Activated B cell treated with CpG ODN at 0.5 μM for 24 hours (primary cell): Measurements from ENCODE around the gene RNF175. TPM values are rescaled to one million over a fixed set of nuclear protein-coding genes. Genes with fewer than 3 reads are reported as not detected.

ENCODE experiments used
- ATAC-seq: fragments of 200-7000 bp; cut with Tn5 transposase; one replicate; pipeline ENCODE4 v1.10.0; 2021; ENCODE audit warnings: low read depth, mild to moderate bottlenecking, moderate library complexity
- CTCF ChIA-PET: fragments of 350-600 bp; sonication (Branson Sonifier 250); formaldehyde crosslinking; loops from one replicate; lab custom pipeline; 2021; ENCODE audit warnings: antibody characterized with exemption; lab: Charles Lee
- POLR2A ChIA-PET: fragments of 350-600 bp; sonication (Branson Sonifier 250); formaldehyde crosslinking; loops from one replicate; lab custom pipeline; 2021; ENCODE audit warnings: antibody characterized with exemption; lab: Charles Lee
- DNase-seq: peaks from one replicate; pipeline ENCODE4 v3.0.0; 2022
- H3K27ac Mint-ChIP-seq: one replicate; pipeline ENCODE4 v1.8.0; 2020; ENCODE audit warnings: mixed read lengths
- H3K27me3 Mint-ChIP-seq: one replicate; pipeline ENCODE4 v1.8.0; 2021; ENCODE audit warnings: mixed read lengths
- H3K36me3 Mint-ChIP-seq: one replicate; pipeline ENCODE4 v1.8.0; 2021; ENCODE audit warnings: low read depth, mixed read lengths
- H3K4me1 Mint-ChIP-seq: one replicate; pipeline ENCODE4 v1.8.0; 2021; ENCODE audit warnings: mixed read lengths
- H3K4me3 Mint-ChIP-seq: one replicate; pipeline ENCODE4 v1.8.0; 2020; ENCODE audit warnings: mild to moderate bottlenecking, mixed read lengths
- H3K9me3 Mint-ChIP-seq: one replicate; pipeline ENCODE4 v1.8.0; 2020; ENCODE audit warnings: mixed read lengths
- intact Hi-C: fragments of 100-400 bp; cut with micrococcal nuclease; formaldehyde crosslinking; loops from one replicate; pipeline ENCODE4 v1.15.1; 2024
- total RNA-seq: library from RNA; stranded (reverse); gene quantifications from 2 replicates; pipeline ENCODE4 v1.2.3, GENCODE V29; 2022
- TF ChIP-seq, protein P1 (sequence below): fragments of 200-600 bp; IDR thresholded peaks from one replicate; pipeline ENCODE4 v1.8.0; 2022; ENCODE audit warnings: antibody characterized with exemption, mild to moderate bottlenecking

RNF175 gene
- total RNA-seq, 1 donor from 2014 or later: not detected

DNA sequence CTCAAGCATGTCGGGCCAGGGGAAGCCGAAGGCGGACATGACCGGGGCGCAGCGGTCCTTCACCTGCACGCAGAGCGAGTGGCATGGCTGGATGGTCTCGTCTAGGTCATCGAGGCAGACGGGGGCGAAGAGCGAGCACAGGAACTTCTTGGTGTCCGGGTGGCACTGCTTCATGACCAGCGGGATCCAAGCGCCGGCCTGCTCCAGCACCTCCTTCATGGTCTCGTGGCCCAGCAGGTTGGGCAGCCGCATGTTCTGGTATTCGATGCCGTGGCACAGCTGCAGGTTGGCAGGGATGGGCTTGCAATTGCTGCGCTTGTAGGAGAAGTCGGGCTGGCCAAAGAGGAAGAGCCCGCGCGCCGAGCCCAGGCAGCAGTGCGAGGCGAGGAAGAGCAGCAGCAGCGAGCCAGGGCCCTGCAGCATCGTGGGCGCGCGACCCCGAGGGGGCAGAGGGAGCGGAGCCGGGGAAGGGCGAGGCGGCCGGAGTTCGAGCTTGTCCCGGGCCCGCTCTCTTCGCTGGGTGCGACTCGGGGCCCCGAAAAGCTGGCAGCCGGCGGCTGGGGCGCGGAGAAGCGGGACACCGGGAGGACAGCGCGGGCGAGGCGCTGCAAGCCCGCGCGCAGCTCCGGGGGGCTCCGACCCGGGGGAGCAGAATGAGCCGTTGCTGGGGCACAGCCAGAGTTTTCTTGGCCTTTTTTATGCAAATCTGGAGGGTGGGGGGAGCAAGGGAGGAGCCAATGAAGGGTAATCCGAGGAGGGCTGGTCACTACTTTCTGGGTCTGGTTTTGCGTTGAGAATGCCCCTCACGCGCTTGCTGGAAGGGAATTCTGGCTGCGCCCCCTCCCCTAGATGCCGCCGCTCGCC, 28.8 kb upstream of the RNF175 start, which contains the start of gene SFRP2:
SFRP2 (minus strand) TSS at position 671 of the 864 bp plus-strand sequence; CDS start at position 423, 248 bp downstream.
- ChIA-PET POLR2A (no interaction called here), CTCF (no interaction called here)
- TF ChIP-seq, protein P1, sequence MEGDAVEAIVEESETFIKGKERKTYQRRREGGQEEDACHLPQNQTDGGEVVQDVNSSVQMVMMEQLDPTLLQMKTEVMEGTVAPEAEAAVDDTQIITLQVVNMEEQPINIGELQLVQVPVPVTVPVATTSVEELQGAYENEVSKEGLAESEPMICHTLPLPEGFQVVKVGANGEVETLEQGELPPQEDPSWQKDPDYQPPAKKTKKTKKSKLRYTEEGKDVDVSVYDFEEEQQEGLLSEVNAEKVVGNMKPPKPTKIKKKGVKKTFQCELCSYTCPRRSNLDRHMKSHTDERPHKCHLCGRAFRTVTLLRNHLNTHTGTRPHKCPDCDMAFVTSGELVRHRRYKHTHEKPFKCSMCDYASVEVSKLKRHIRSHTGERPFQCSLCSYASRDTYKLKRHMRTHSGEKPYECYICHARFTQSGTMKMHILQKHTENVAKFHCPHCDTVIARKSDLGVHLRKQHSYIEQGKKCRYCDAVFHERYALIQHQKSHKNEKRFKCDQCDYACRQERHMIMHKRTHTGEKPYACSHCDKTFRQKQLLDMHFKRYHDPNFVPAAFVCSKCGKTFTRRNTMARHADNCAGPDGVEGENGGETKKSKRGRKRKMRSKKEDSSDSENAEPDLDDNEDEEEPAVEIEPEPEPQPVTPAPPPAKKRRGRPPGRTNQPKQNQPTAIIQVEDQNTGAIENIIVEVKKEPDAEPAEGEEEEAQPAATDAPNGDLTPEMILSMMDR: no peak
- peaks cover 48% of the 10 kb centered on the region for H3K4me1 Mint-ChIP-seq
- H3K27ac Mint-ChIP-seq: no peak within 1 kb of the TSS
- intact Hi-C loops: no loop called here
- no peaks in the 10 kb centered on the region for H3K9me3 Mint-ChIP-seq
- H3K4me3 Mint-ChIP-seq: peak within 1 kb of the TSS; percentile 66
- ATAC-seq: no peak
- no peaks in the 10 kb centered on the region for H3K36me3 Mint-ChIP-seq
- H3K27me3 Mint-ChIP-seq: peaks cover 75% of the 10 kb centered on the region
- no peak for DNase-seq

DNA sequence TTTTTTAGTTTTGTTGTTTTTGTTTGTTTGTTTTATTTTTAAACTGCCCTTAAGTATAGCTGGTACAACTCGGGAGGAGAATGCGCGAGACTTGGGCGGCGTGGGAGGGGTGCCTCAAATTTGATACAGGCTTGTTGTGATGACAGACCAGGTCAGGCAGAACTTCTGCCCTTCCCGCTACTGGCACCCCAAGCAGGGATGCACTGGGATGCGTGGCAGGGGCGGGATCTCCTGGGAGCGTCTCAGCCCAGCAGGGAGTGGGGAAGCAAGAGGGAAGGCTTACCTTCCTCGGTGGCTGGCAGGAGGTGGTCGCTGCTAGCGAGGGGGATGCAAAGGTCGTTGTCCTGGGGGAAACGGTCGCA, 28.2 kb upstream of the RNF175 start:
- H3K36me3 Mint-ChIP-seq: no peaks in the 10 kb centered on the region
- peaks cover 48% of the 10 kb centered on the region for H3K4me1 Mint-ChIP-seq
- no peaks in the 10 kb centered on the region for H3K9me3 Mint-ChIP-seq
- TF ChIP-seq, protein P1: no peak
- intact Hi-C loops: no loop called here
- H3K27ac Mint-ChIP-seq: no peak overlapping the region
- ChIA-PET CTCF (no interaction called here), POLR2A (no interaction called here)
- DNase-seq (no peak), ATAC-seq (no peak)
- H3K4me3 Mint-ChIP-seq: peak overlapping the region; percentile 66
- peaks cover 70% of the 10 kb centered on the region for H3K27me3 Mint-ChIP-seq

GRCh38 chr4:153787575-153787974, 27.8 kb upstream of the RNF175 start:
- Mint-ChIP-seq H3K4me1 (peaks cover 45% of the 10 kb centered on the region), H3K36me3 (no peaks in the 10 kb centered on the region), H3K9me3 (no peaks in the 10 kb centered on the region), H3K27ac (no peak overlapping the region), H3K27me3 (peaks cover 69% of the 10 kb centered on the region), H3K4me3 (no peak overlapping the region)
- ATAC-seq (no peak), DNase-seq (no peak)
- intact Hi-C loops: loop anchor here (2.0 kb wide), 1 partner anchor 717 kb away; no protein-coding TSS in a partner anchor
- TF ChIP-seq, protein P1: no peak
- CTCF ChIA-PET: interaction anchor here (1.5 kb wide), 1 partner anchor 9 kb away, joined by 3 read pairs; no protein-coding TSS in a partner anchor
- POLR2A ChIA-PET: no interaction called here

GRCh38 chr4:153787061-153787560, 27.3 kb upstream of the RNF175 start:
- ATAC-seq: no peak
- POLR2A ChIA-PET: no interaction called here
- no peaks in the 10 kb centered on the region for H3K9me3 Mint-ChIP-seq
- no peak overlapping the region for H3K27ac Mint-ChIP-seq
- no peak for DNase-seq
- intact Hi-C loops: loop anchor here (2.0 kb wide), 1 partner anchor 718 kb away; no protein-coding TSS in a partner anchor
- H3K4me3 Mint-ChIP-seq: no peak overlapping the region
- H3K4me1 Mint-ChIP-seq: peaks cover 41% of the 10 kb centered on the region
- H3K36me3 Mint-ChIP-seq: no peaks in the 10 kb centered on the region
- CTCF ChIA-PET: interaction anchor here (0.6 to 1.5 kb wide), 2 partner anchors 9 to 741 kb away, joined by 3 read pairs; no protein-coding TSS in a partner anchor
- peaks cover 69% of the 10 kb centered on the region for H3K27me3 Mint-ChIP-seq
- TF ChIP-seq, protein P1: no peak
